IMR-90 (cell line): ENCODE data around the gene C10orf105. TPM values are rescaled to one million over a fixed set of nuclear protein-coding genes. Genes with fewer than 3 reads are reported as not detected.

Experiments
- ATAC-seq: fragments of 200-7000 bp; cut with Tn5 transposase; 2 replicates; pipeline ENCODE4 v1.9.1; 2020; ENCODE audit warnings: low read depth, mild to moderate bottlenecking, moderate library complexity
- BruUV-seq: library from RNA; stranded (reverse); fragments of 400-500 nt; replicated peaks from 2 replicates; lab custom pipeline; 2021; lab: Mats Ljungman, UMichigan
- CTCF ChIA-PET: fragments of 300-600 bp; formaldehyde crosslinking; extraction: SDS; loops from one replicate; lab custom pipeline; 2021; ENCODE audit warnings: antibody characterized with exemption; lab: Yijun Ruan, JAX
- POLR2A ChIA-PET: fragments of 300-600 bp; sonication (Branson Sonifier 250); formaldehyde crosslinking; loops from one replicate; lab custom pipeline; 2022; ENCODE audit warnings: antibody characterized with exemption; ENCODE audit not compliant: unreplicated experiment; lab: Charles Lee
- DNase-seq: peaks from one replicate; pipeline ENCODE4 v3.0.0; 2013
- H2AFZ ChIP-seq: replicated peaks from 2 replicates; pipeline ENCODE3; 2013; ENCODE audit warnings: low read length, mild to moderate bottlenecking; ENCODE audit not compliant: poor library complexity
- H2AK5ac ChIP-seq: 2 replicates; pipeline ENCODE4 v1.6.1; 2013; ENCODE audit warnings: low read depth, low read length, inconsistent platforms
- H2AK9ac ChIP-seq: replicated peaks from 2 replicates; pipeline ENCODE3; 2013; ENCODE audit warnings: mild to moderate bottlenecking, low read depth, low read length, moderate library complexity; ENCODE audit not compliant: poor library complexity
- H2BK120ac ChIP-seq: 2 replicates; pipeline ENCODE4 v1.6.1; 2013; ENCODE audit warnings: low read depth, low read length, inconsistent platforms
- H2BK15ac ChIP-seq: 3 replicates; pipeline ENCODE4 v1.6.1; 2013; ENCODE audit warnings: low read depth, low read length, inconsistent platforms
- H2BK20ac ChIP-seq: 2 replicates; pipeline ENCODE4 v1.6.1; 2013; ENCODE audit warnings: low read depth, mild to moderate bottlenecking, inconsistent platforms, low read length, moderate library complexity
- H2BK5ac ChIP-seq: 2 replicates; pipeline ENCODE4 v1.6.1; 2013; ENCODE audit warnings: mild to moderate bottlenecking, low read depth, low read length, inconsistent platforms; ENCODE audit not compliant: poor library complexity, severe bottlenecking
- H3K14ac ChIP-seq: replicated peaks from 2 replicates; pipeline ENCODE4 v1.6.1; 2013; ENCODE audit warnings: low read depth, low read length, inconsistent platforms
- H3K18ac ChIP-seq: 2 replicates; pipeline ENCODE4 v1.6.1; 2013; ENCODE audit warnings: low read depth, low read length, control low read depth
- H3K23ac ChIP-seq: 2 replicates; pipeline ENCODE4 v1.6.1; 2013; ENCODE audit warnings: low read depth, low read length, inconsistent platforms
- H3K27ac ChIP-seq: 2 replicates; pipeline ENCODE4 v1.5.1; 2013; ENCODE audit warnings: mild to moderate bottlenecking, control low read depth, low read length; ENCODE audit not compliant: insufficient read depth
- H3K27me3 ChIP-seq: 2 replicates; pipeline ENCODE4 v1.6.1; 2013; ENCODE audit warnings: low read length; ENCODE audit not compliant: control insufficient read depth, insufficient read depth
- H3K36me3 ChIP-seq: 2 replicates; pipeline ENCODE4 v1.6.1; 2013; ENCODE audit warnings: low read length, mixed read lengths; ENCODE audit not compliant: control insufficient read depth, insufficient read depth
- H3K4ac ChIP-seq: 2 replicates; pipeline ENCODE4 v1.6.1; 2013; ENCODE audit warnings: low read depth, low read length, inconsistent platforms
- H3K4me1 ChIP-seq: 2 replicates; pipeline ENCODE4 v1.6.1; 2013; ENCODE audit warnings: low read length, mixed read lengths; ENCODE audit not compliant: control insufficient read depth, insufficient read depth
- H3K4me2 ChIP-seq: 2 replicates; pipeline ENCODE4 v1.6.1; 2013; ENCODE audit warnings: low read depth, mild to moderate bottlenecking, control low read depth, low read length, moderate library complexity
- H3K4me3 ChIP-seq: 2 replicates; pipeline ENCODE4 v1.5.1; 2013; ENCODE audit warnings: low read depth, mild to moderate bottlenecking, control low read depth, low read length, moderate library complexity; ENCODE audit not compliant: insufficient read depth
- H3K56ac ChIP-seq: 2 replicates; pipeline ENCODE4 v1.6.1; 2013; ENCODE audit warnings: low read length, inconsistent platforms; ENCODE audit not compliant: insufficient read depth; ENCODE audit errors: extremely low read depth
- H3K79me1 ChIP-seq, 2 experiments: 2 replicates each; pipeline ENCODE4 v1.6.1; 2013; ENCODE audit warnings: low read length in 2 of 2, inconsistent platforms in 1 of 2, low read depth in 1 of 2
- H3K9ac ChIP-seq: 2 replicates; pipeline ENCODE4 v1.6.1; 2013; ENCODE audit warnings: low read depth, low read length, control low read depth
- H3K9me1 ChIP-seq: 2 replicates; pipeline ENCODE4 v1.6.1; 2013; ENCODE audit warnings: low read length, inconsistent platforms; ENCODE audit not compliant: insufficient read depth
- H3K9me3 ChIP-seq: 2 replicates; pipeline ENCODE4 v1.6.1; 2013; ENCODE audit warnings: low read length; ENCODE audit not compliant: control insufficient read depth, insufficient read depth
- H4K20me1 ChIP-seq: 2 replicates; pipeline ENCODE4 v1.6.1; 2013; ENCODE audit warnings: low read length, inconsistent platforms; ENCODE audit not compliant: insufficient read depth
- H4K5ac ChIP-seq: 2 replicates; pipeline ENCODE4 v1.6.1; 2013; ENCODE audit warnings: mild to moderate bottlenecking, low read depth, low read length, control low read depth
- H4K8ac ChIP-seq, 2 experiments: 2 replicates each; pipeline ENCODE4 v1.6.1; 2013; ENCODE audit warnings: low read depth in 2 of 2, low read length in 2 of 2, control low read depth in 1 of 2, inconsistent platforms in 1 of 2
- H4K91ac ChIP-seq: 2 replicates; pipeline ENCODE4 v1.6.1; 2013; ENCODE audit warnings: low read depth, low read length, inconsistent platforms; ENCODE audit not compliant: insufficient read depth
- FOS ChIP-seq: fragments of 150-350 bp; IDR thresholded peaks from 2 replicates; pipeline ENCODE4 v1.6.1; 2016; ENCODE audit warnings: low read depth, low read length
- MAZ ChIP-seq: IDR thresholded peaks from 2 replicates; pipeline ENCODE4 v1.6.1; 2012; ENCODE audit warnings: low read depth, mild to moderate bottlenecking, low read length, improper control_type of control experiment, moderate library complexity, borderline replicate concordance
- RCOR1 ChIP-seq: IDR thresholded peaks from 2 replicates; pipeline ENCODE4 v1.6.1; 2012; ENCODE audit warnings: mild to moderate bottlenecking, low read length, improper control_type of control experiment; ENCODE audit not compliant: insufficient replicate concordance
- WGBS, 2 experiments: methylation state at CpG; one replicate each; pipeline versions ENCODE4 v1.1.5 to v1.1.7; 2013; ENCODE audit warnings: missing lambda C conversion rate in 2 of 2; ENCODE audit not compliant: insufficient read length in 1 of 2; ENCODE audit errors: extremely low coverage in 2 of 2; 5-methylcytosine and 5-hydroxymethylcytosine counted together
- dilution Hi-C: fragments of 300-500 bp; cut with HindIII; formaldehyde crosslinking; loops from one replicate; pipeline ENCODE4 v1.14.3; 2018; ENCODE audit warnings: low sequenced_read_pairs; ENCODE audit not compliant: unreplicated experiment
- in situ Hi-C: fragments of 300-500 bp; cut with MboI; formaldehyde crosslinking; loops from 3 replicates; pipeline ENCODE4 v1.14.3; 2019; ENCODE audit warnings: low sequenced_read_pairs, inconsistent platforms, mixed read lengths
- intact Hi-C: fragments of 100-400 bp; cut with micrococcal nuclease; formaldehyde crosslinking; loops from 2 replicates; pipeline ENCODE4 v1.10.0; 2022
- polyA plus RNA-seq, 3 experiments: library from polyadenylated mRNA; depleted of rRNA; stranded (reverse); fragments of >200 nt; gene quantifications; 2 replicates each; pipeline ENCODE4 v1.2.3, GENCODE V29; 2012; ENCODE audit warnings: low replicate concordance in 1 of 3
- total RNA-seq: library from RNA; depleted of rRNA; stranded (reverse); fragments of >200 nt; gene quantifications from 2 replicates; pipeline ENCODE4 v1.2.3, GENCODE V29; 2012

The C10orf105 gene
- total and polyA plus RNA-seq, 2 of the 4 experiments (the other 2 are of a cell fraction): under 0.01 TPM; not detected in 1

GRCh38 chr10:71731791-71732190, 12.2 kb upstream of the C10orf105 start:
- Histone ChIP-seq H3K14ac (no peak overlapping the region), H3K9ac (no peak overlapping the region), H2BK5ac (no peak overlapping the region), H4K91ac (no peak overlapping the region), H3K18ac (no peak overlapping the region), H3K4me1 (peaks cover 7% of the 10 kb centered on the region; the same call in 1 of the 2 replicates), H2AFZ (no peak overlapping the region), H2BK120ac (no peak overlapping the region), H2BK20ac (no peak overlapping the region), H4K8ac (no peak overlapping the region), H3K27me3 (peaks cover 28% of the 10 kb centered on the region), H2BK15ac (no peak overlapping the region), H3K23ac (no peak overlapping the region), H4K5ac (no peak overlapping the region), H3K79me1 (no peaks in the 10 kb centered on the region), H3K36me3 (no peaks in the 10 kb centered on the region), H4K20me1 (no peaks in the 10 kb centered on the region), H3K9me3 (no peaks in the 10 kb centered on the region), H3K4me2 (no peak overlapping the region), H3K4ac (no peak overlapping the region), H3K4me3 (no peak overlapping the region), H3K56ac (no peak overlapping the region), H3K27ac (no peak overlapping the region), H2AK5ac (no peak overlapping the region), H2AK9ac (no peak overlapping the region), H3K9me1 (no peaks in the 10 kb centered on the region)
- no peak for DNase-seq
- CTCF ChIA-PET: interaction anchor here (0.6 kb wide), 1 partner anchor 74 kb away, joined by 4 read pairs; no protein-coding TSS in a partner anchor
- dilution Hi-C loops: no loop called here
- intact Hi-C loops: no loop called here
- in situ Hi-C loops: no loop called here
- ATAC-seq: no peak
- 83% methylated on average over 7 of the region's 12 CpGs; no CpG with 5 or more reads in 1 of the 2 experiments for WGBS, 2 experiments
- BruUV-seq: no TSS peak
- TF ChIP-seq RCOR1 (no peak), MAZ (no peak), FOS (no peak)
- POLR2A ChIA-PET: no interaction called here
